HG02938 (cell line): Measurements from ENCODE around the gene COX6A2.

Source experiments
- ATAC-seq: cut with Tn5 transposase; IDR thresholded peaks from one replicate; pipeline ENCODE4 v1.9.1; 2021; ENCODE audit warnings: mild to moderate bottlenecking, moderate library complexity; ENCODE audit not compliant: unreplicated experiment

The COX6A2 gene

DNA sequence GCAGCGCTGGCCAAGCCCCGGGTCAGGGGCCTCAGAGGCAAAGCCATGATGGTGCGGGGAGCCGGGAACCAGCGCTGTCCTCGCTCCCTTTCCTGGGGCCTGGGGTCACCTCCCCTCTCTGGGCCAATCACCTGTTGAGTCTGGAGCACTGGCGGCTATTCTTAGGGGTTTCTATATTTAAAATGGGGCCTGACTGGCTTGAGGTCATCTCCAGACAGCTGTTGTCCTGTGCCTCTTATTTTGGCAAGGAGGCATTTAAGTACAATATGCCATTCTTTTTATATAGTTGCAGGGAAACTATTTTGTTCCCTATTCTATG lies at the start of gene COX6A2:
Gene COX6A2 (minus strand): TSS at position 82 of the 319 bp plus-strand sequence. CDS start 35 bp downstream, at position 47.
- no peak for ATAC-seq

DNA sequence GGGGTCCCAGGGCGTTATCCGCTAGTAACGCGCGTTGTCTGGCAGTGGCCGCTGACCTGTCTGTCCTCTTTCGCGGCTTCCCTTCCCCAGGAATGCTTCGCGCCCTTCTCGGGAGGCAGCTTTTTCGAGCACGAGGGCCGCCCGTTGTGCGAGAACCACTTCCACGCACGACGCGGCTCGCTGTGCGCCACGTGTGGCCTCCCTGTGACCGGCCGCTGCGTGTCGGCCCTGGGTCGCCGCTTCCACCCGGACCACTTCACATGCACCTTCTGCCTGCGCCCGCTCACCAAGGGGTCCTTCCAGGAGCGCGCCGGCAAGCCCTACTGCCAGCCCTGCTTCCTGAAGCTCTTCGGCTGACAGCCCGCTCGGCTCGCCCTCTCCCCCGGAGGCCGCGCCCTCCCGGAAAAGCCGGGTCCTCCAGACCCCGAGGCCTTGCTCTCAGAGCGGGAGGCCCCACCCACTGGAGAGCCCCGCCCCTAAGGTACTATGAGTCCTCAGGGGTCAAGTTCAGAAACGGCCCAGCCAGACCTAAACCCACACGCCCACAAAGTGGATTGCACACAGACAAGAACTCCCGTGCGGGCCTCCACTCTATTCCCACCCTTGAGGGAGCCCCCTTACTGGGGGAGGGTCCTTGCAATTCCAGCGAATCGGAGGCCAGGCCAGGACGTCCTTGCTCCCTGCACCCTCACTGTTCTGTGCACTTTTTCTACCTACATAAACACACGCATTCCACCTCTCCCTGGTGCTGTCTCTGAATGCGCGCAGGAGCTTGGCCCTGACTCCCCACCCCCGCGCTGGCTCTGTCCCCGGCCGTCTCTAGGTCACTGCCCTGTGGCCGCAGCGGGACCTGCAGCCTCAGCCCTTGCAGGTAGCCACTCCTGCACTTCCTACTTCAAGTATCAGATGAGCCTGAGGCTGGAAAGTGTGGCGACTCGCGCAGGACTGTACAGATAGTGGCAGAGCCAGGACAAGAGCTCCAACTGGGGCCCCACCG lies 49.4 kb upstream of the COX6A2 start:
- no peak for ATAC-seq

- no peak for ATAC-seq
Observed at GRCh38 chr16:31476303-31477219, 48.4 kb upstream of the COX6A2 start.

- ATAC-seq: no peak
Observed at GRCh38 chr16:31475946-31476302, 47.8 kb upstream of the COX6A2 start.

GRCh38 chr16:31474773-31475738 lies 46.9 kb upstream of the COX6A2 start:
- ATAC-seq: no peak

DNA sequence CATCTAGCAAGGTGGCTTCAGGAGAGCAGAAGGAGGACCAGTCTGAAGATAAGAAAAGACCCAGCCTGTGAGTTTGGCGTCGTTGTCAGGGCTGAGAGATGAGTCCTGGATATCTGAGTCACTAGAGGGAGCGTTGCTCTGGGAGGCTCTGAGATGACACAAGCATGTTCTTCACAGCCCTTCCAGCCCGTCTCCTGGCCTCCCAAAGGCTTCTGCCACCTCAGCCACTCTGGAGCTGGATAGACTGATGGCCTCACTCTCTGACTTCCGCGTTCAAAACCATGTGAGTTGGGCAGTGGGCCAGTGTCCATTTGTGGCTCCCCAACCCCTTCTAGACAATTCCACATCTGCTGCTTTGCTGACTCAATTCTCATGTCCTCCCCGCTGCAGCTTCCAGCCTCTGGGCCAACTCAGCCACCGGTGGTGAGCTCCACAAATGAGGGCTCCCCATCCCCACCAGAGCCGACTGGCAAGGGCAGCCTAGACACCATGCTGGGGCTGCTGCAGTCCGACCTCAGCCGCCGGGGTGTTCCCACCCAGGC lies 46.1 kb upstream of the COX6A2 start:
- no peak for ATAC-seq

DNA sequence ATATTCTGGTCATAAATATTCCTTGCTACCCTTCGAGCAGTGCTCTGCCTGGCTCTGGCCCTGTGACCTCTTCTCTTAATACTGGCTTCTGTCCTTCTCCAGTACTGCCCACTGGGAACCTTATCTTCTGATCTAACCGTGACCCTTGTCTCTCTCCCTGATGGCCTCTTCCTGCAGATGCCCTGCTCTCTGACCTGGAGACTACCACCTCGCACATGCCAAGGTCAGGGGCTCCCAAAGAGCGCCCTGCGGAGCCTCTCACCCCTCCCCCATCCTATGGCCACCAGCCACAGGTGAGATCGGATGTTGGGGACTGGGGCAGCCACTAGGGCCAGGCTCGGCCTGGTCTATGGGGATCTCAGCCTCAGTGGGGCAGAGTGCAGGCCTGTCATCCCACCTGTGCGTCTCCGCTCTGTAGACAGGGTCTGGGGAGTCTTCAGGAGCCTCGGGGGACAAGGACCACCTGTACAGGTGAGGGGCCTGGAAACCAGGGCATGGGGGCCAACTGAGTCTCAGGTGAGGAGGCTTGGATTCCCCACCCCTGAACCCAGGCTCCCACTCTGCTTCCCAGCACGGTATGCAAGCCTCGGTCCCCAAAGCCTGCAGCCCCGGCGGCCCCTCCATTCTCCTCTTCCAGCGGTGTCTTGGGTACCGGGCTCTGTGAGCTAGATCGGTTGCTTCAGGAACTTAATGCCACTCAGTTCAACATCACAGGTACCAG lies 45.3 kb upstream of the COX6A2 start:
- ATAC-seq: no peak

DNA sequence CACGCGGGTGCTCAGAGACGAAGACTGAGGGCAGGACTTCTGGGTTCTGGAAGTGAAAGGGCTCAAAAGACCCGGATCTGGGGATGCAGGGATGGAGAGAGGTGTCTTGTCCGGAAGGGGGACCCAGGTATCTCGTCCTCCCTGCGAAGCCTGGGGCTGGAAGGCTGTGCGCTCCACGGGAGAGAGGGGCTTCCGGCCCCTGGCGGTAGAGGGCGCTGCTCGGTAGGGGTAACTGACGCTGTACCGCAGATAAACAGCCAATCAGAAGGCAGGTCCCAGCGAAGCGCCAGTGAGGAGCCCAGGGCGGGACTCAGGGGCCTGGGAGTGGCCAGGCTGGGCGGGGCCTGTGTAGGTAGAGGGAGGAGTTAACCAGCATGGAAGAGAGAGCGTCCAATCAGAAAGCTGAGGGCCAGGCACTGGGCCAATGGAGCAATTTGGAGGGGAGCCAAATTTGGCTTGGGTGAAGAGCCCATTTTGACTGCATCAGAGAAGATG lies 44.6 kb upstream of the COX6A2 start:
- ATAC-seq: no peak

GRCh38 chr16:31471875-31472708 lies 43.9 kb upstream of the COX6A2 start, which contains the start of gene TGFB1I1:
TGFB1I1 (plus strand) TSS chr16:31472152; CDS start chr16:31472189, 37 bp downstream.
- no peak for ATAC-seq

DNA sequence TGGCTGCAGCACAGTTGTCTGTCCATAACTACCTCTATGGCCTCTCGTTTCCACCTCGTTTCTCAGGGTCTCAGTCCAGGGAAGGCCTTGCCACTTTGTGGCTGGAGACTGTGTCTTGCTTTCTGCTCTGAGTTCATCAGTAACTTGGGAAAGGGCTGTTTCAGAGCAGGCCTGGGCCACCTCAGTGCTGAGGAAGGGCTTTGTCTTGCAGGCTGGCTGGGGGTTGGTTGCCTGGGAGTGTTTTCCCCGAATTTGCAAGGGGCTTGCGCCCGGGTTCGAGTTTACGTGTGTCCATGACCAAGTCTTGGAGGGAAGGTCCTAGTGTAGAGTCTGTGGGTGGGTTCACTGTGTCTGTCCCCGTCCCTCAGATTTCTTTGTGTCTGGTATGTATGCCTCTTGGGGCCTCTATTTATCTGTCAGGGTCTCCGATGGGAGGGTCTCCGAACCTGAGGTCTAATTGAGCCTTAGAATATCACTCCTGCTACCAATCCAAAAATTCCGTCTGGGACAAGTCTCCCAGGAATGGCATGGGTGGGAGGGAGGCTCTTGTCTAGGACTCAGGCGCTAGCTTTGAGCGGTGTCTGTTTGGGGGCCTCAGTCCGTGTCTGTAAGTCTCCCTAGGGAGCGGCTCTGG lies 43.2 kb upstream of the COX6A2 start:
- ATAC-seq: no peak

DNA sequence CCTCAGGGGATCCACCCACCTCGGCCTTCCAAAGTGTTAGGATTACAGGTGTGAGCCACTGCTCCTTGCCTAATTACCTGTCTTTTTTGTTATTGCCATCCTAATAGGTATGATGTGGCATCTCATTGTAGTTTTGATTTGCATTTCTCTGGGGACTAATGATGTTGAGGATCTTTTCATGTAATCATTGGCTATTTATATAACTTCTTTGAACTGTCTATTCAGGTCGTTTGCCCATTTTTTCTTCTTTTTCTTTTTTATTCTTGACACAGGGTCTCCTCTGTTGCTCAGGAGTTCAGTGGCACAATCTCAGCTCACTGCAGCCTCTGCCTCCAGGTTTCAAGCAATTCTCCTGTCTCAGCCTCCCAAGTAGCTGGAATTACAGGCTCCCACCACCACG lies 42.5 kb upstream of the COX6A2 start:
- ATAC-seq: no peak

DNA sequence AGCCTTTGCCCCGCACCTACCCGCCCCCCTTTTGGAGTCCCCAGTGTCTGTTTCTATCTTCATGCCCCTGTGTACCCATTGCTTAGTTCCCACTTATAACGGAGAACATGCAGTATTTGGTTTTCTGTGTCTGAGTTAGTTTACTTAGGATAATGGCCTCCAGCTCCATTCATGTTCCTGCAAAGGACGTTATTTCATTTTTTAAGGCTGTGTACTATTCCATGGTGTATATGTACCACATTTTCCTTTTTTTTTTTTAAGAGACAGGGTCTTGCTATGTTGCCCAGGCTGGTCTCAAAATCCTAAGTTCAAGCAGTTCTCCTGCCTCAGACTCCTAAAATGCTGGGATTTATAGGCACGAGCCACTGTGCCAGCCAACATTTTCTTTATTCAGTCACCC lies 39.7 kb upstream of the COX6A2 start:
- ATAC-seq: no peak

DNA sequence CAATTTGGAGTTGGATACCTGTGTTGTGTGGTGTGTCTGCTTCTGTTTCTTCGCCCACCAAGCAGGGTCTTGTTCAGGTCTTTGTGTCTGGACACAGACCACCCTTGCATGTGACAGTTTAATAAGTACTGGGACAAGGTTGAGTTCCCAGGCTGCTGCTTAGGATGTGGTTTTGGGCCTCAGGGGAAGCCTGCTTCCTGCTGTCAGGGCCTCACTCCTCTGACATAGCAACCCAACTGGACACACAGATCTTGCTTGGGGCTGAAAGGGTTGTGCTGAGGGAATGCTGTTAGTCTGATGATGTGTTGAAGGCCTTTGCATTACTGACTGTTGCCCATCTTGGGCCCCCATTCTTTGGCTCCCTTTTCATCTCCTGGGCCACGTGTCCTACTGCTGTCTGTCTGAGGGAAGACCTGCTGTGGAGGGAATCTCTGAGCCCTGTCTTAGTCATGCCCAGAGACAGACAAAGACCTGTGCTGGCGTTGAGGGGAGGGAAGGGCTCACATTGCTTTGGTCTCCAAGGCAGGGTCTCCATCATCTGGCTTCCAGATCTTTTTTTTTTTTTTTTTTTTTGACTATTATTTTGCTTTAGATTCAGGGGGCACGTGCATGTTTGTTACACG lies 39.1 kb upstream of the COX6A2 start:
- peak; percentile 52 for ATAC-seq

DNA sequence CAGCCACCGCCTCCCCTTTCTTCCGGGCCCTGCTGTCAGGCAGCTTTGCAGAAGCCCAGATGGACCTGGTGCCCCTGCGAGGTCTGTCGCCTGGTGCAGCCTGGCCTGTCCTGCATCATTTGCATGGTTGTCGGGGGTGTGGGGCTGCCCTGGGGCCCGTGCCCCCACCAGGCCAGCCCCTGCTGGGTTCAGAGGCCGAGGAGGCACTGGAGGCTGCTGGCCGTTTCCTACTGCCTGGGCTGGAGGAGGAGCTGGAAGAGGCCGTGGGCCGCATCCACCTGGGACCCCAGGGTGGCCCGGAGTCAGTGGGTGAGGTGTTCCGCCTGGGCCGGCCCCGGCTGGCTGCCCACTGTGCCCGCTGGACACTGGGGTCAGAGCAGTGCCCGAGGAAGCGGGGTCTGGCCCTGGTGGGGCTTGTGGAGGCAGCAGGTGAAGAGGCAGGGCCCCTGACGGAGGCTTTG lies 38.3 kb upstream of the COX6A2 start:
- no peak for ATAC-seq

GRCh38 chr16:31465788-31466370 lies 37.7 kb upstream of the COX6A2 start:
- no peak for ATAC-seq

DNA sequence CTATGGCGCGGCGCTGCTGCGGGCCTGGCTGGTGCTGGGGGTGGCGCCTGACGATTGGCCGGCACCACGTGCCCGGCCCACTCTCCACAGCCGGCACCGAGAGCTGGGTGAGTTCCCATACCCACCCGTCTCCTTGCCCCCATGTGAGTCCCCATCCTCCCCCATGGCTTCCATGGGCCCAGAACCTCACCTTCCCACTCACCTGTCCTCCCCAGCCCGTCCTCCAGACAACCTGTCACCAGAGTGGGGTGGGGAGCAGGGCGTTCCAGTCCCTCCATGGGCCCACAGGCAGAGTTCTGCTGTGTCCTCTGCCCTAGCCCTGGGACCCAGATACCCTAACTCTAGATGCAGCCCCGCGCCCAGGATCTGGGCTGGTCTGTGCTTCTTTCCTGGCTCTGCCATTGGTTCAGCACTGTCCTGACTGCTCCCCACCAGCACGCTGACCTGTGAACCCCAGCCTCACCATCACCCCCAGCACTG lies 36.7 kb upstream of the COX6A2 start:
- no peak for ATAC-seq

DNA sequence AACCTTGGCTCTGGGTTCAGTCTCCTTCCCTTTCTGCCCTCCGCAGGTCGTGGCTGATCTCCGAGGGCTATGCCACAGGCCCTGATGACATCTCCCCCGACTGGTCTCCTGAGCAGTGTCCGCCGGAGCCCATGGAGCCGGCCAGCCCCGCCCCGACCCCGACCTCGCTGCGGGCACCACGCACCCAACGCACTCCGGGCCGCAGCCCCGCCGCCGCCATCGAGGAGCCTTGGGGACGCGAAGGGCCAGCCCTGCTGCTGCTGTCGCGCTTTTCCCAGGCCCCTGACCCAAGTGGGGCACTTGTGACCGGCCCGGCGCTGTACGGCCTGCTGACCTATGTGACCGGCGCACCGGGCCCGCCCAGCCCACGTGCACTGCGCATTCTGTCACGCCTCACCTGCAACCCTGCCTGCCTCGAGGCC lies 36.2 kb upstream of the COX6A2 start:
- ATAC-seq: no peak
